GM12872 (cell line): ENCODE measurements around the gene FARP1.

ENCODE experiments used
- CTCF ChIP-seq: IDR thresholded peaks from 3 replicates; pipeline ENCODE4 v1.5.1; 2011; ENCODE audit warnings: low read depth, mild to moderate bottlenecking, low read length, moderate library complexity; ENCODE audit not compliant: insufficient read depth

The FARP1 gene

GRCh38 chr13:98241976-98242375, 99.1 kb downstream of the FARP1 start:
- TF ChIP-seq CTCF: no peak

GRCh38 chr13:98242403-98242802, 99.5 kb downstream of the FARP1 start:
- TF ChIP-seq CTCF: no peak

- no peak for TF ChIP-seq CTCF
Observed at GRCh38 chr13:98243929-98244272, 101.0 kb downstream of the FARP1 start.

- TF ChIP-seq CTCF: no peak
Observed at GRCh38 chr13:98246538-98247172, 103.8 kb downstream of the FARP1 start.

GRCh38 chr13:98251708-98252107, 108.8 kb downstream of the FARP1 start:
- TF ChIP-seq CTCF: no peak

- TF ChIP-seq CTCF: no peak
Observed at GRCh38 chr13:98252931-98253470, 110.1 kb downstream of the FARP1 start.

- no peak for TF ChIP-seq CTCF
Observed at GRCh38 chr13:98253526-98253925, 110.6 kb downstream of the FARP1 start.
